Heart right ventricle (tissue), 16 donors: Measurements from ENCODE around the gene KDM2B. TPM values are rescaled to one million over a fixed set of nuclear protein-coding genes. Genes with fewer than 3 reads are reported as not detected.

ENCODE experiments used
- ATAC-seq, 8 donors: fragments of 200-7000 bp; cut with Tn5 transposase; one replicate each; pipeline ENCODE4 v1.9.1; 2020; ENCODE audit warnings: mild to moderate bottlenecking in 8 of 8, moderate library complexity in 8 of 8, moderate number of reproducible peaks in 1 of 8
- DNase-seq, 2 donors: peaks; one replicate each; pipeline ENCODE4 v3.0.0-alpha.2; 2020
- H3K27ac ChIP-seq, 10 donors: fragments of 200-600 bp; sonication (generic) in 2 of 10; one replicate each; pipeline versions ENCODE4 v1.5.0 to v1.8.0; 2020 to 2022; ENCODE audit warnings: mild to moderate bottlenecking in 3 of 10
- H3K27me3 ChIP-seq, 7 donors: fragments of 200-600 bp; one replicate each; pipeline ENCODE4 v1.8.0; 2021 to 2022; ENCODE audit warnings: mild to moderate bottlenecking in 2 of 7
- H3K36me3 ChIP-seq, 9 donors: fragments of 200-600 bp; sonication (generic) in 1 of 9; one replicate each; pipeline versions ENCODE4 v1.5.0 to v1.8.0; 2020 to 2022; ENCODE audit warnings: mild to moderate bottlenecking in 2 of 9
- H3K4me1 ChIP-seq, 9 donors: fragments of 200-600 bp; sonication (generic) in 1 of 9; one replicate each; pipeline versions ENCODE4 v1.5.0 to v1.8.0; 2020 to 2022; ENCODE audit warnings: mild to moderate bottlenecking in 4 of 9
- H3K4me3 ChIP-seq, 10 donors: fragments of 200-600 bp; sonication (generic) in 2 of 10; one replicate each; pipeline versions ENCODE4 v1.5.0 to v1.8.0; 2020 to 2022; ENCODE audit warnings: mild to moderate bottlenecking in 7 of 10, moderate library complexity in 2 of 10
- H3K9me3 ChIP-seq, 11 donors: fragments of 200-600 bp in 10 of 11; sonication (generic) in 2 of 11; one replicate each; pipeline versions ENCODE4 v1.5.0 to v1.8.0; 2013 to 2022; ENCODE audit warnings: mild to moderate bottlenecking in 2 of 11, control low read depth in 1 of 11, moderate library complexity in 1 of 11
- WGBS, 2 donors: extraction: QIAGEN DNeasy Blood & Tissue Kit; methylation state at CpG; one replicate each; pipeline ENCODE4 v1.1.7; 2013; ENCODE audit warnings: inconsistent platforms in 1 of 2; 5-methylcytosine and 5-hydroxymethylcytosine counted together
- intact Hi-C, 10 donors: fragments of 100-400 bp; cut with DNase I; formaldehyde crosslinking; loops; one replicate each; pipeline versions ENCODE4 v1.11.1 to v1.14.2; 2022
- polyA plus RNA-seq, 2 donors: library from polyadenylated mRNA; stranded (reverse); fragments of 200-250 nt; gene quantifications; one replicate each; pipeline ENCODE4 v1.2.3, GENCODE V29; 2013
- total RNA-seq, 10 donors: library from RNA; stranded (reverse); fragmentation: NEBNext Ultra II Directional in 3 of 10; extraction: Animal tissue kit (Norgen Biotek cat#: 25700) in 3 of 10; gene quantifications; one replicate each; pipeline versions ENCODE4 v1.2.1 to v1.2.4, GENCODE V29; 2021 to 2023
- TF ChIP-seq, protein P1 (sequence below), 9 donors: fragments of 200-600 bp; sonication (generic) in 2 of 9; IDR thresholded peaks; one replicate each; pipeline versions ENCODE4 v1.5.0 to v1.8.0; 2021 to 2022; ENCODE audit warnings: antibody characterized with exemption in 9 of 9, mild to moderate bottlenecking in 5 of 9, moderate library complexity in 1 of 9
- donor health status: Arrhythmogenic right ventricular cardiomyopathy.
- donor health status: ischemic (EF 13 %, LVEDD 7.1; RV severe dilation, severe dysfunction).
- donor health status: healthy with polysubstance abuse.
- donor health status: DM: no; HTN: yes; CAD: no.
- donor health status: DM: no; HTN: no; CAD: no.
- donor health status: ischemic (EF 25% LVEDD 6.9; RV normal size, moderate dysfunction).
- donor health status: ischemic (EF 25% LVEDD 5.7; RV mildly dilated, moderate dysfunction).
- donor health status: healthy.
- donor health status: DM: yes; HTN: yes; CAD: no.
- donor health status: Ischemic cardiomyopathy.
- donor health status: ischemic (EF 35%, LVEDD 5.7; RV mildly dilated, moderate dysfunction).
- donor health status: nonischemic (EF 11% LVEDD 7.7; RV severe dilation, severe dysfunction).
- donor health status: DM: yes; HTN: yes; CAD: no.
- donor health status: PGD.
- donor health status: ischemic (EF 29% LVEDD 5.4; RV normal size, mild dysfunction).
- donor health status: nonischemic (EF 23%, LVEDD 6.1; RV moderate dilation, normal function).

KDM2B gene
- total and polyA plus RNA-seq, 12 donors, result 4.8 to 18.4 (median 13.6) TPM

DNA sequence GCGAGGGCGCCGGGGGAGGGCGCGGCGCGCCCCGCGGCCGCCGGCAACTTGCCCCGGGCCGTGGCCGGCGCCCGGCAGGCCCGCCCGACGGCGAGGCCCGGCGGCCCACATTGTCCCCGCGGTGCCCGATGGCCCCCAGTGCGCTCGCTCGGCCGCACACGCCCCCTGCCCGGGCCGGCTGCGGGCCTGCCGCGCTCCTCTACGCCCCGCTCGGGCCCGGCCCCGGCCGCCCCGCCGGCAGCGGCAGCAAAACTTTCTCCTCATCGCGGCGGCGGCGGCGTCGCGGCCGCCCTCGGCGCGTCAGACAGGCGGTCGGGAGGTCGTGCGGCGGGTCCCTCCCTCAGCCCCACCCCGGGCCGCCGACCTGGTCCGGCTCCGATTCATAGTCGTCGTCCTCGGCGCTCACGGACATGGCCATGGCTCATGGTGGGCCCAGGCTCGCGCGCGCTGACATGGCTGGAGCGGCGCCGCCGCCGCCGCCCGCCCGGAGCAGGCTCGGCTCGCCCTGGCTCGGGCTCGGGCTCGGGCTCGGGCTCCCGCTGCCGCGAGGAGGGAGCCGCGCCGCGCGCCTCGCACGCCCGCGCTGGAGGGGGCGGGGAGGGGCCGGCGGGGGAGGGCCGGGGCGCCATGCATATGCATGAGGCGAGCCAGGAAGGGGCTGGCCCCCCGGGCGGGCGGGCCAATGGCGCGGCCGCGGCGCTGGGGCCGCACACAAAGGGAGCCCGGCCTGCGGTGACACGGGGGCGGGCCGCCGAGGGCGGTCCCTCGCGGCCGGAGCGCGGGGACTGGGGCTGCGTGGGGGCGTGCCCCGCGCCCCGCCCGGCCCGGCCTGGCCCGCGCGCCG lies 113.8 kb downstream of the KDM2B start:
- WGBS, 2 donors, result 1% methylated on average over 83 to 137 of the region's 139 CpGs
- ATAC-seq (peak; percentile 92 to 97 (median 96)), DNase-seq (peak; percentile 88 to 93)
- H3K27ac ChIP-seq, result peak overlapping the region in 9 of 10 donors; percentile 22 to 93 (median 80)
- H3K9me3 ChIP-seq, result no peaks in the 10 kb centered on the region
- H3K27me3 ChIP-seq, result no peaks in the 10 kb centered on the region
- TF ChIP-seq, protein P1, sequence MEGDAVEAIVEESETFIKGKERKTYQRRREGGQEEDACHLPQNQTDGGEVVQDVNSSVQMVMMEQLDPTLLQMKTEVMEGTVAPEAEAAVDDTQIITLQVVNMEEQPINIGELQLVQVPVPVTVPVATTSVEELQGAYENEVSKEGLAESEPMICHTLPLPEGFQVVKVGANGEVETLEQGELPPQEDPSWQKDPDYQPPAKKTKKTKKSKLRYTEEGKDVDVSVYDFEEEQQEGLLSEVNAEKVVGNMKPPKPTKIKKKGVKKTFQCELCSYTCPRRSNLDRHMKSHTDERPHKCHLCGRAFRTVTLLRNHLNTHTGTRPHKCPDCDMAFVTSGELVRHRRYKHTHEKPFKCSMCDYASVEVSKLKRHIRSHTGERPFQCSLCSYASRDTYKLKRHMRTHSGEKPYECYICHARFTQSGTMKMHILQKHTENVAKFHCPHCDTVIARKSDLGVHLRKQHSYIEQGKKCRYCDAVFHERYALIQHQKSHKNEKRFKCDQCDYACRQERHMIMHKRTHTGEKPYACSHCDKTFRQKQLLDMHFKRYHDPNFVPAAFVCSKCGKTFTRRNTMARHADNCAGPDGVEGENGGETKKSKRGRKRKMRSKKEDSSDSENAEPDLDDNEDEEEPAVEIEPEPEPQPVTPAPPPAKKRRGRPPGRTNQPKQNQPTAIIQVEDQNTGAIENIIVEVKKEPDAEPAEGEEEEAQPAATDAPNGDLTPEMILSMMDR (IDR thresholded peaks at IDR 0.05), result no peak
- intact Hi-C loops, result no loop called here
- H3K4me3 ChIP-seq, result peak overlapping the region in 9 of 10 donors; percentile 52 to 73 (median 63)
- H3K36me3 ChIP-seq, result peaks cover 0 to 6% (median 0%) of the 10 kb centered on the region in 9 donors
- peaks cover 5 to 29% (median 17%) of the 10 kb centered on the region in 9 donors for H3K4me1 ChIP-seq

DNA sequence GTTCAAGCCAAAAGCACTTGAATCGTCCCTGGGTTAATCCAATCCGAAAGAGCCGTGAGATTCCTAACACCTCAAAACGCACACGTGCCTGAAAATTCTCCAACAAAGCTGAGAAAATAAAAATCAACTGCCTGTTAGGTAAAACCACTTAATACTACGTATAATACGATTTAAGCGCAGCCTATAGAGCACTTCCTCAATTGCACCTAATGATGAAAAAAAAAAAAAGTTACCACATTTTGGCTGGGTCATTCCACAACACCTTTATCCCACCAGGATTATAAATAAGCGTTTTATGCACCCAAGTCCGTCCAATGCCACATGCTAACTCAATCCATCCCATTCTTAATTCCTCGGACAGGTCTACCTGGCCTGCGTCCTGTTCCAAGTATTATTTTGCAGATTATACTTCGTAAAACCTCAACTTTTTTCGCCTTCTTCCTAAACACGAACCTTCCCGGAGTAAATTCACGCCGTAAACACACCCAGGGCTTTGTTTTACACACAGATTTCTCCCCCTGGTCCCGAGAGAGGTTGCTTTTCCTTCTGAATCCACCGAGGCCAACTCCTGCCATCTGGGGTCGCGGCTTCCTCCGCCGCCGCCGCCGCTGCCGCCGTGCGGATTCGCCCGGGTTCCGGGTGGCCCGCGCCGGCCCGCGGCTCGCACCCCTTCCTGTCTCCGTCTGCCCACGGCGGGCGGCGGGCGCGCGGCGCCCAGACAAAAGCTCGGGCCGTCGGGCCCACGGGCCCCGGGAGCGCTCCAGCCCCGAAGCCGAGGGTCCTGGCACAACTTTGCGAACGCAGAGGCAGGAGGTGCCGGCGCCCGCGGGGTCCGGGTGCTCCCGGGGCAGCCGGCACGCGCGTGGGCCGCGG lies 114.7 kb downstream of the KDM2B start:
- no peaks in the 10 kb centered on the region for H3K27me3 ChIP-seq
- intact Hi-C loops, result no loop called here
- no peaks in the 10 kb centered on the region for H3K9me3 ChIP-seq
- H3K4me3 ChIP-seq, result peak overlapping the region; percentile 7 to 69 (median 61)
- H3K36me3 ChIP-seq, result peaks cover 0 to 6% (median 0%) of the 10 kb centered on the region in 9 donors
- H3K27ac ChIP-seq, result peak overlapping the region in 4 of 10 donors; percentile 43 to 66 (median 50)
- DNase-seq (peak in 1 of 2 donors; percentile 44), ATAC-seq (no peak)
- H3K4me1 ChIP-seq, result peaks cover 5 to 35% (median 17%) of the 10 kb centered on the region in 9 donors
- WGBS, 2 donors, result 14 to 16% methylated on average over 65 to 70 of the region's 70 CpGs
- TF ChIP-seq, protein P1 (IDR thresholded peaks at IDR 0.05), result no peak

DNA sequence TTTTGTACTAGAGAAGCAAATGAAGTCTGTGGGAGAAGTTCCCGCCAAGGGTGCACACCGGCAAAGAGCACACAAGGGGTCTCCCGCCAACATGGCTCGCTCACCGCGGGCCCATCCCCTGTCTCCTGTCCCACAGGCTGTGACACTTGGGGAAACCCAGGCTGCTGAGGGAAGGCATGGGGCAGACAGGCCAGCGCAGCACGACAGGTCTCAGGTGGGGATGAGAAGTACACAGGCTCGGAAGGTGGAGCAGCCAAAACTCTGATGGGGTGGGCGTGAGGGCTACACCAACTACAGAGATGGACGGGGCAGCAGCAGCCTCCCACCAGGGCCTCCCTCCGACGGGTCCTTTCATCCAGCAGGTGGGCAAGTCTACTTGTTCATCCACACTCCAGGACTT lies 116.5 kb downstream of the KDM2B start:
- ATAC-seq (no peak), DNase-seq (no peak)
- intact Hi-C loops, result no loop called here
- H3K27me3 ChIP-seq, result no peaks in the 10 kb centered on the region
- H3K9me3 ChIP-seq, result no peaks in the 10 kb centered on the region
- H3K4me1 ChIP-seq, result peaks cover 5 to 32% (median 17%) of the 10 kb centered on the region in 9 donors
- no peak overlapping the region for H3K4me3 ChIP-seq
- TF ChIP-seq, protein P1 (IDR thresholded peaks at IDR 0.05), result no peak
- peaks cover 0 to 6% (median 0%) of the 10 kb centered on the region in 9 donors for H3K36me3 ChIP-seq
- WGBS, 2 donors, result 96 to 98% methylated on average over 13 of the region's 13 CpGs
- H3K27ac ChIP-seq, result no peak overlapping the region

DNA sequence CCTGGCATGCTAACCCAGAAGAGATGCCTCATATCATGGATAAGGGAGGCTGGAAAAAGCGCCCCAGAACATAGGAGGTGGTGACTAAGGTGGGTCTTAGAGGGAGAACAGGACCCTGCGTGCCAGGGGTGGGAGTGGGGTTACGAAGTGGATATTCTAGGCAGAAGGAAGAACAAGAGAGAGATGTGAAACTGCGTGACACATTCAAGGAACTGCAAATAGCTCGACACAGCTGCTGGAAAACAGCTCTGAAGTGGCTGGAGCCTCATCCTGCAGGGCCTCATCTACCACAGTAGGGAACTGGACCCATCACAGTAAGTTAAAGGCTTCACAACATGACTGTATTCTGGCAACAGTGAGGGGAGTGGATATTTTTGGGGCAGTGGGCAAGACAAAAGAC lies 119.8 kb downstream of the KDM2B start:
- no peaks in the 10 kb centered on the region for H3K27me3 ChIP-seq
- TF ChIP-seq, protein P1 (IDR thresholded peaks at IDR 0.05), result no peak
- H3K27ac ChIP-seq, result peak overlapping the region in 1 of 10 donors; percentile 14
- H3K36me3 ChIP-seq, result peaks cover 0 to 6% (median 0%) of the 10 kb centered on the region in 9 donors
- no peak for DNase-seq
- no peak overlapping the region for H3K4me3 ChIP-seq
- 87 to 94% methylated on average over 5 of the region's 5 CpGs for WGBS, 2 donors
- intact Hi-C loops, result no loop called here
- ATAC-seq, result peak in 5 of 8 donors; percentile 6 to 64 (median 29)
- H3K4me1 ChIP-seq, result peaks cover 0 to 27% (median 10%) of the 10 kb centered on the region in 9 donors
- no peaks in the 10 kb centered on the region for H3K9me3 ChIP-seq
